ENCODE measurements around the gene XBP1.
"Not testable (repeated sequence)": the region's sequence is repeated elsewhere in the genome, so short reads cannot be mapped to it uniquely, and the experiment has no call there.

The XBP1 gene

DNA sequence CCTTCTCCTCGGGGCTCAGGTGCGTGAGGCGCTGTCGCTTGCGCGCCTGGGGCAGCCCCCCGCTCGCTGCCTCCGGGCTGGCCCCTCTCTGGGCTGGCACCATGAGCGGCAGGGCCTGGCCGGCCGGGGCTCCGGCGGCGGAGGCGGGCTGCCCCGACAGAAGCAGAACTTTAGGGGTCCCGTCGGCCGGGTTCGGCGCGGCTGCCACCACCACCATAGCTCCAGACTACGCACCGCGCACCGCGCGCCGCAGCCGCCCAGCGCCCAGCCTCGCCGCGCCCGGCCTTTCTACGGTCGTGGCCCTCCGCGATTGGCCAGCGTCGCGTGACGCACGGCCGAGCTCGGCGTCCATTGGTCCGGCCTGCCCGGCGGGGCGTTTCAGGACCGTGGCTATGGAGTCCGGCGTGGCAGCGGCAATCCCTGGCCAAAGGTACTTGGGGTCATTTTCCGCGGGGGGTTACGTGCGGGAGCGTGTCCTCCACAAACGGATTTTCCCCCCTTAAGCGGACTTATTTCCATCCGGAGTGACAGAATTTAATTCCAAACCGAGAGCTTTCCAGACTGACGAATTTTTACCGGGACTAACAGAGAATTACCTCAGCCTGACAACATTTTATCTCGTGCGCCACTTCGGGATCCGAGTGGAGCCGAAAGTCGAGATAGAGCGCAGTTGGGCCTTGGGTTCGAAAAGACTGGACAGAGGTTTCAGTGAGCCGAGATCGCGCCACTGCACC lies at the start of gene XBP1:
TSS of gene XBP1 (minus strand) at position 262 of the 734 bp plus-strand sequence.
- peak; percentile 80 for DNase-seq

DNA sequence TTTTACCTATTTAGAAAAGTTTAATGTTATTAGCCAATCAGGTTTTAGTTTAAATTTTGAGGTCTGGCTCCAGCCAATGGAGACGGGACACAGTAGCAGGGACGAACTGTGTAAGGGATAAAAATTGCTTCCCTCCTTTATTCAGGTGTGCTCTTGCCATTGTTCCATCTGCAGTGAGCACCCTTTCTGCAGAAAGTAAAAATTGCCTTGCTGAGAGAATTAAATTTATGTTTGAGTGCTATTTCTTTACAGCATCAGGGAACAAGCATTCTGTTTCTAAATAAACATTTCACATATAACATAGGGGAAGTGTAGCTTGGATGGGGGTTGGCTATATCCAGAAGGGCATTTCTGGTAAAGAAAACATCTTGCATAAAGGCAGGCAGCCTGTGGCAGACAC lies 46.6 kb upstream of the XBP1 start:
- DNase-seq, result no peak

DNA sequence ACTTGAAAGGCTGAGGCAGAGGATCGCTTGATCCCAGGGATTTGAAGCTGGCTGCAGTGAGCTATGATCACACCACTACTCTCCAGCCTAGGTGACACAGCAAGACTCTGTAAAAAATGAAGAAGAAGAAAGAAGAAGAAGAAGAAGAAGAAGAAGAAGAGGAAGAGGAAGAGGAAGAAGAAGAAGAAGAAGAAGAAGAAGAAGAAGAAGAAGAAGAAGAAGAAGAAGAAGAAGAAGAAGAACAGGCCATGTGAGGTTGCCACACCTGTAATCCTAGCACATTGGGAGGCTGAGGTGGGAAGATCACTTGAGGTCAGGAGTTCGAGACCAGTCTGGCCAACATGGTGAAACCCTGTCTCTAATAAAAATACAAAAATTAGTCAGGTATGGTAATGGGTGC lies 43.9 kb upstream of the XBP1 start:
- not testable (repeated sequence) for DNase-seq

DNA sequence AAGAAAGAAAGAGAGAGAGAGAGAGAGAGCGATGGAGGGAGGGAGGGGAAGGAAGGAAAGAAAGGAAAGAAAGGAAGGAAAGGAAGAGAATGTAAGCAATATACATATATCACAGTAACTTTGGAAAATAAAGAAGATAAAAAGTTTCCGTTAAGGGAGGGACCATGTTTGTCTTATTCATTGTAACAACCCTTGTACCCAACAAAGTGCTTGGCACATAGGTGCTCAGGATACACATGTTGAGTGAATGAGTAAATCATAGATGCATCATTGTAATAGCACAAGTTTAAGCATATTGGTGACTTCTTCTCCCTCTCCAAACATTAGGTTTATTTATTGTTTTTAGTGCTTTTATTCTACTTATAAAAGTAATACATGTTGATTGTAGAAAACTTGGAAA lies 43.3 kb upstream of the XBP1 start:
- no peak for DNase-seq

DNA sequence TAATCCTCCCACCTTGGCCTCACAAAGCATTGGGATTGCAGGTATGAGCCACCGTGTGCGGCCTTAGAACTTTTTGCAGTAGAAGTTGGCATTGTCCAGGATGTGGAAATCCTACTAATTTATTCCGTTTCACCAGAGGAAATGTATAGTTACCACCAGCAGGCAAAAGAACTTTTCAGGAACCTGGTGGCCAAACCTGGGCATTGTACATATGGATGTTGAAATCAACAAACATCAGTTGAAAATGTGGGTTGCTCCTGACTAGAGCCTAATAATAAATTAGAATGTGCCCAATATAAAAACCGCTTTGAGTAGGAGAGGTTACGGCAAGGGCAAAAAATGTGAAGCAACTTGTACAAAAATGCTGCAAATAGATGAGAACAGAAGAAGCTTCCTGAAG lies 40.7 kb upstream of the XBP1 start:
- no peak for DNase-seq

DNA sequence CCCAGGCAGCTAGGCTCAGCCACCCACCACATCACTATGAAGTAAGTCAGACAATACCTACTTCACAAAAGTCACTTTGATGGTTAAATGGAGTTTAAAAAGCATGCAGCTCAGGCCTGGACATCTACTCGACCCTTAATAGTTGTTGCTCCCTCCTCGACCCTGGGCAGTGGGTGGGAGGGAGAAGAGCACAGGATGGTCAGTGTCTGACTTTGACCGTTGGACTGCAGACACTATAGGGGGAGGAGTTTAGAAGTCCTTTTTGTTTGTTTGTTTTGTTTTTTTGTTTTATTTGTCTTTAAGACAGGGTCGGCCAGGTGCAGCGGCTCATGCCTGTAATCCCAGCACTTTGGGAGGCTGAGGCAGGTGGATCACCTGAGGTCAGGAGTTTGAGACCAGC lies 38.6 kb upstream of the XBP1 start:
- no peak for DNase-seq

DNA sequence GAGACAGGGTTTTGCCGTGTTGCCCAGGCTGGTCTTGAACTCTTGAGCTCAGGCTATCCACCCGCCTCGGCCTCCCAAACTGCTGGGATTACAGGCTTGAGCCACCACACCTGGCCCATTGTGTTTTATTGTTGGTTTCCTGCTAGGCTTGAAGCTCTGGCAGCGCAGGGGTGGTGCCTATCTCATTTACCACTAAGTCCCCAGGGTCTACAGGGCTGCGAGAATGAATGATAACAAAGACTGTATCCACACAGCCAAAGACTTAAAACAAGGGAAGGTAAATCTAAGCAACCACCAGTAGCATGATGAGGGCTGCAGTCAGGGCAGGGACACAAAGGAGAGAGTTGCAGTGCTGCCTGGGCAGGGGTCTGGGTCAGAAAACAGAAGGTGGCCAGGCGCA lies 37.3 kb upstream of the XBP1 start:
- DNase-seq, result no peak

DNA sequence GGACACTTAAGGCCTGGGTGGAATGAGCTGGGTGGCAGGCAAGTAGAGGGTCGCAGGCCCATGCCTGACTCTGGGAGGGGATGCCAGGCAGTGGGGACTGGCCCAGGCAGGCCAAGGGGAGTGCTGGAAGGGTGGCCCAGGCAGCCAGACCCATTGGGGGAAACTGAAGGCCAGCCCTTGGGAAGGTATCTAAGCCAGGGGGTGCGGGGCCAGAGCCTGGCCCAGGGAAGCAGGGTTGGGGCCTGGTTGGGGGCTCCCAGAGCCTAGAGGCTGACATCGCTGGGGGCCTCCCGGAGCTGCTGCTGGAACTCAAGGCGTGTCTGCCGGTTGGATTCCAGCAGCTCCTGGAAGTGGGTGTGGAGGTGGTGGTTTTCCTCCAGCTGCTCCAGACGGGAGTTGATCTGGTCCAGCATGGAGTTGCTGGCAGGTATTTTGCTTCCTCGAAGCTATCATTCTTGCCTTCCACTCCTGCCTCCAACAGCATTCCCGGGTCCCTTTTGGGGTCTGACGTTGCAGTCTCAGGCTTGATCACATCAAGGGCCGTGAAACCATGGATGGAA lies 35.3 kb upstream of the XBP1 start:
- DNase-seq, result no peak

DNA sequence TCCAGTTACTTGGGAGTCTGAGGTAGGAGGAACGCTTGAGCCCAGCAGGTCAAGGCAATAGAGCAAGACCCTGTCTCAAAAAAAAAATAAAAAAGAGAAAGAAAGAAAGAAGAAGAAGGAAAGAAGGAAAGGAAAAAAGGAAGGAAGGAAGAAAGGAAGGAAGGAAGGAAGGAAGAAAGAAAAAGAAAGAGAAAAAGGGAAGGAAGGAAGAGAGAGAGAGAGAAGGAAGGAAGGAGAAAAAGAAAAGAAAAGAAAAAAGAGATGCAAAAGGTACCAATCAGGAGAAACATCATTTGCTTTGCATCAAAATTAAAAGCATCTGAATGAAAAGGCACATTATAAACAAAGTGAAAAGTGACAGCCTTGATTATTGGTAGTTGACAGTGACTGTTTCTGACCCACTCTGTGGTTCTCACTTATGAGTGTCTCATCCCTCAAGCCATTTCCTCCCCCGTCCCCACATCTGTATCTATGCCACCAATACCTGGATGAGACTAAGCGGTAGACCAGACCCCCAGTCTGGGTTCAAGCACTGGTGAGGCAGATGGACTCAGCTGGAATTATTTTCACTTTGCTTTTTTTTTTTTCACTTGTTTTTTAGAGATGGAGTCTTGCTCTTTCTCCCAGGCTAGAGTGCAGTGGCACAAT lies 33.0 kb upstream of the XBP1 start:
- DNase-seq, result no peak

DNA sequence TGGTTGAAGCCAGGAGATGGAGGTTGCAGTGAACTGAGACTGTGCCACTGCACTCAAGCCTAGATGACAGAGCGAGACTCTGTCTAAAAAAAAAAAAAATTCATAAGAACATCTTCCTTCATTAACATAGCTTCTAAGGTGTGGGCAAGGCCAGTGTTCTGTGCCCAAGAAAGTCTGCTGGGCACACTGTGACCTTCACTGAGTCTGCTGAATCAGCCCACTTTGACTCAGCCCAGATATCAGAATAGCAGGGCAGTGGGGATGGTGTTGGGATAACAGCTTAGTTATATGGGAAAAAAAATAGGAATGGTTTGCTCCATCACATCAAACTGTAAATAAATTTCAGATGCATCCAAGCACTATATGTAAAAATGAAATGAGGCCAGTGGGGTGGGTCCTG lies 32.4 kb upstream of the XBP1 start:
- no peak for DNase-seq

DNA sequence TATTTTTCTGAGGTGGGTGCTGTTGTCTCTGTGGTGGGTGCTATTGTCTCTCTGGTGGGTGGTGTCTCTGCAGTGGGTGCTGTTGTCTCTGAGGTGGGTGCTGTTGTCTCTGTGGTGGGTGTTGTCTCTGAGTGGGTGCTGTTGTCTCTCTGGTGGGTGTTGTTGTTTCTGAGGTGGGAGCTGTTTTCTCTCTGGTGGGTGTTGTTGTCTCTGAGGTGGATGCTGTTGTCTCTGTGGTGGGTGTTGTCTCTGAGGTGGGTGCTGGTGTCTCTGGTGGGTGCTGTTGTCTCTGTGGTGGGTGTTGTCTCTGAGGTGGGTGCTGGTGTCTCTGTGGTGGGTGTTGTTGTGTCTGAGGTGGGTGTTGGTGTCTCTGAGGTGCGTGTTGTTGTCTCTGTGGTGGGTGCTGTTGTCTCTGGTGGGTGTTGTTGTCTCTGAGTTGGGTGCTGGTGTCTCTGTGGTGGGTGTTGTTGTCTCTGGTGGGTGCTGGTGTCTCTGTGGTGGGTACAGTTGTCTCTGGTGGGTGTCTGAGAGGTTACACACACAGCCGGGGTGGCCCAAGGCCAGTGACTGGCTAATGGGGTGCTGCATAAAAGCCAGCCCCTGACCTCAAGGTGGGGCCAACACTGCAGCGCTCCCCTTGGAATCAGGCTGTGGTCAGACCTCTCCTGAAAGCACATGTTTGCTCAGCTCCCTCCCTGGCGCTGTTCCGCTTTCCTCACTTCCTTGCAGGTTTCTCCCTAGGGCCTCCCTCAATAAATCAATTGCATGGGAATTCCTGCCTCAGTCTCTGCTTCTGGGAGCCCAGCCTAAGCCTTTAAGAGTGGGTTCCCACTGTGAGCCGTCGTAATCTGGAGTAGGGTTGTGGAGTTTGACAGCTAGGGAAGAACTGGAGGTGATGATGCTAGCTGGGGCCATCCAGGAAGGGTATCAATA lies 31.0 kb upstream of the XBP1 start:
- DNase-seq, result no peak

DNA sequence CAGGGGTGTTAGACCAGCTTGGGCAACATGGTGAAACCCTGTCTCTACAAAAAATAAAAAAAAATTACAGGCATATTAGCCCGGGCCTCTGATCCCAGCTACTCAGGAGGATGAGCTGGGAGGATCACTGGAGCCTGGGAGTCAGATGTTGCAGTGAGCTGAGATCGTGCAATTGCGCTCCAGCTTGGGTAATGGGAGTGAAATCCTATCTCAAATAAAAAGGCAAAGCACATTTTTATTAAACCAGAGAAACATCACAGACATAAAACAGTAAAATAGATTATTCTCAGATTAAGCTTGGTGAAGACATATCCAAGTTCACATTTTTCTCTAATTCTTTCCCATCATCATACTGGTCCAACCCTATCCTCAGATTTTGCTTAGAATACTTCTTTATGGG lies 30.1 kb upstream of the XBP1 start:
- DNase-seq, result no peak

DNA sequence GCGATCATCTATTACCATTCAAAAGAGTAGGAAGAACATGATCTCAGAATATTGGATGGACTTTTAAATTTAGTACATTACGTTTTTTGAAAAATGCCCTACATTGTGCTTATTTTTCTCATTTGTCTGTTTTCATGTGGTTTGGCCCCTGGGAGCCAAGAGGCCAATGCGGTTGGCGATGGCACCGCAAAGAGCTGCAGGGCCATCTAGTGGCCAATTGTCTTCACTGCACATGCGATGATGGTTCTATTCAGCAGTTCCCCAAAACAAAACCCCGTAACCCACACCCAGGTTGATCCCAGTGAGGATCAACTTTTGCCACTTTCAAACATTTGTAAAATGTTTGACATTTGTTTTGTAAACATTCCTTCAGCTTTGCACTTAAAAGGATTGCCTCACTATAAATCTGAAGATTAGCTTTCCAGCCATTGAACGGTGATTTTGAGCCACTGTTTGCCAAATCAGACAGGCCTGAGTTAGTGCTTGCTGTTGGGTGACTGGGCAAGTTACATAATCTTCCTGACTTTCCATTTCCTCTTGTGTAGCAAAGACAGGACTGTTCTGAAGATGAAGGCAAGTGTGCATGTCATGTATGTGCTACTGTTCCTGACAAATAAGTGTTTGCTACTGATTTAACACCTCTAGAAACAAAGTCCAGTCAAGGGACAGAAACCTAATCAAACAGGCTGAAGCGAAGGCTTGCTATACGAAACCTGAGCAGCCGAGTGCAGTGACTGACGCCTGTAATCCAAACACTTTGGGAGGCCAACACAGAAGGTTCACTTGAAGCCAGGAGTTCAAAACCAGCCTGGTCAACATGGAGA lies 29.2 kb upstream of the XBP1 start:
- peak; percentile 60 for DNase-seq

DNA sequence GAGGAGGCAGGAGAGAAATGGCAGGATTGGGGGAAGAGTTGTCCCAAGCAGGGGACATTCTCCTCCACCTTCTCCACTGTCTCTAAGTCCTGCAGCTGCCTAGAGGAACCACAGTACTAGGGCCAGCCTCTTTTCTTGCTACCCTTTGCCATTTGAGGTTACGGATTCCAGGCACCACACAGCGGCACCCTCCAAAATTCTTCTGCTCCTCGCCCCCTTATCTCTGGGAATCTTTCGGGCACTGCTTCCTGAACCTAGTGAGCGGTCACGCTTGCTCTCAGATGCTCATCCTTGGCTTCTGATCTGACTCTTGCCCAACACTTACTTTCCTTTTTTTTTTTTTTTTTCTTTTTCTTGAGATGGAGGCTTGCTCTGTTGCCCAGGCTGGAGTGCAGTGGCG lies 26.6 kb upstream of the XBP1 start:
- no peak for DNase-seq

DNA sequence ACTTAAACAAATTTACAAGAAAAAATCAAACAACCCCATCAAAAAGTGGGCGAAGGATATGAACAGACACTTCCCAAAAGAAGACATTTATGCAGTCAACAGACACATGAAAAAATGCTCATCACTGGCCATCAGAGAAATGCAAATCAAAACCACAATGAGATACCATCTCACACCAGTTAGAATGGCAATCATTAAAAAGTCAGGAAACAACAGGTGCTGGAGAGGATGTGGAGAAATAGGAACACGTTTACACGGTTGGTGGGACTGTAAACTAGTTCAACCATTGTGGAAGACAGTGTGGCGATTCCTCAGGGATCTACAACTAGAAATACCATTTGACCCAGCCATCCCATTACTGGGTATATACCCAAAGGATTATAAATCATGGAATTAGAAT lies 26.1 kb upstream of the XBP1 start:
- not testable (repeated sequence) for DNase-seq

DNA sequence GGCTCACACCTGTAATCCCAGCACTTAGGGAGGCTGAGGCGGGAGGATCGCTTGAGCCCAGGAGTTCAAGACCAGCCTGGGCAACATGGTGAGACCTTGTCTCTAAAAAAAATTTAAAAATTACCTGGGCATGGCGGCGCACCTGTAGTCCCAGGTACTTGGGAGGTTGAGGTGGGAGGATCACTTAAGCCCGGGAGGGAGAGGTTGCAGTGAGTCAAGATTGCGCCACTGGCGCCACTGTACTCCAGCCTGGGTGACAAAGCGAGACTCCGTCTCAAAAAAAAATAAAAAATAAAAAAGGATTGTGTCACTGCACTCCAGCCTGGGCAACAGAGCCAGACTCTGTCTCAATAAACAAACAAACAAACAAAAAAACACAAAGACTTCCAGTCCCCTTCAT lies 24.1 kb upstream of the XBP1 start:
- not testable (repeated sequence) for DNase-seq

DNA sequence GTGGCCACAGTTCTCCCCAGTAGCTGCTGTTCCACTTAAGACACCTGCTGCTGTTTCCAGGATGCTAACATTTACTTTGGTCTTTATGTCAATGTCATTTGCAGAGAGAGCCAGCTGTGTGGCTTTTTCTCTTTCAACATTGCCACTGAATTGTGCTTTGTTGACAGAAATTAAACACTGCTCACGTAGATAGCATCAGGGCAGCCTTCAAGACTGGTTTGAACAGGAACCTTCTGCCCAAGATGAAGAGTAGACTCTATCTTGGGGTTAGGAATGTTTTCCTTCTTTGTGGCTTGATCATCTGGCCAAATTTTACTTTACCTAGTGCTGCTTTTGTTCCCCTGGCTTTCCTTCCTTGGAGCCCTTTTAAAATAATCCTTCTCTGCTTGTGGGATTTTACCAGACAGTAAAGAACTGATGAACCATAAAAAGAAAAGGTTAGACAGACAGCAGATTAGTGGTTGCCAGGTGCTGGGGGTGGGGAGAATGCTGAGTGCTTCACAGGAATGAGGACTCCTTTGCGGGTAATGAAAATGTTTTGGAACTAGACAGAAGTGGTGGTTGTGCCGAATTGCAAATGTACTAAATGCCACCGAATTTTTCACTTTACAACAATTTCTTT lies 22.7 kb upstream of the XBP1 start:
- DNase-seq, result no peak

DNA sequence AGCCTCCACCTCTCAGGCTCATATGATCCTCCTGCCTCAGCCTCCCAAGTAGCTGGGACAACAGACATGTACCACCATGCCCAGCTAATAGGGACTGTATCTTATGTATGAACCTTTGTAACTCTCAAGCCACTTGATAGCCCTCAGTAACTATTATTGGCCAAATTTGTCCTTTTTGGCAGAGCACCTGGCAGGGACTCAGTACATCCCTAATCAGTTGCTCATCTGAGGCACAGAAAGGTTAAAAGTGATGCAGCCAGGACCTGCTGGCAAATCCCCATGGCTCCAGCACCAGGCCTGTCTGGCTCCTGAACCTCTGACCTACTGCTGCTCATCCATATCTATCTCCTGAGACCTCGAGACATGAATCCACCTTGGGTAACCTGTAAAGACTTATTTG lies 21.1 kb upstream of the XBP1 start:
- DNase-seq, result no peak

DNA sequence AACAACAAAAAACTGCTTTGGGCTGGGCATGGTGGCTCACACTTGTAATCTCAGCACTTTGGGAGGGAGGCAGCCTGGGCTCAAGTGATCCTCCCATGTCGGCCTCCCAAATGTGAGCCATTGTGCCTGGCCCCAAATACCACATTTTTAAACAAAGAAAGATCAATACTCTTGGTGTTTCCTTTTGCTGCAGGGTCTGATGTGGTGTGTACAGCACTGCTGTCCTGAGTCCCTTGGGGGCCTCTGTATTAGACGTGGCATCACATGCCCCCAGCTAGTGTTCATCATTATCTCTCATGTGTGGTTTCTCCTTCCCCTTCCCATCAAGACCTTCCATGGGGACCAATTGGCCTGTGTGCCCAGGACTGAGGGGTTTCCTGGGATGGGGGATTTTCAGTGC lies 20.5 kb upstream of the XBP1 start:
- DNase-seq, result no peak

DNA sequence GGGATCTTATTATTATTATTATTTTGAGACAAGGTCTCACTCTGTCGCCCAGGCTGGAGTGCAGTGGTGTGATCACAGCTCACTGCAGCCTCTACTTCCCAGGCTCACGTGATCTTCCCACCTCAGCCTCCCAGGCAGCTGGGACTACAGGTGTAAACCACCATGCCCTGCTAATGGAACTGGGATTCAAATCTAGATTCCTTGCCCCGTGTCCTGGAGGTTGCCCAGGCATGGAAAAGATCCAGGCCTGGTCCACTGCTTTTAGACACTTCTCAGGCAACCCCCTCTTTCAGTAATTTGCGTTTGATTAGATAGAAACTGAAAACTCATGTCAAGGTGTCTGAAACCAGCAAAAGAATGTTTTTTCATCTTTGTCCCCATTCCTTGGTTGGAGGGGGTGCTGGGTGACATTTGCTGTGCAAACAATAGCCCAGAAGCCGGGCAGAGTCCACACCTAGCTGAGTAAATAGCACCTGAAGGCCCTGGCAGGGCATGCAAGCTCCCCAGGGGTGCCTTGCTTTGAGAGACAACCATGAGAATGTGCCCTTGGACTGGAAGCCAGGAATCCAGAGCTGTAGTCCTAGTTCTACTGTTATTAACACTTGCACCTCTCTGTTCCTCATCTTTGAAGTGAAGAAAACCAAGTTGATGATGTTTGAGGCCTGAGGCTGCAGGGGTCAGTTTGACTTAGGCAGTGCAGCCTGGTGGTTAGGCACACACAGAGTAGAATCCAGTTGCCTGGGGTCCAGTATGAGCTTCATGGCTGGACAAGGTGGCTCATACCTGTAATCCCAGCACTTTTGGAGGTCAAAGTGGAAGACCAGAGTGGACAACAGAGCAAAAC lies 19.1 kb upstream of the XBP1 start:
- no peak for DNase-seq

All from activated CD4-positive, alpha-beta T cell treated with anti-CD3 and anti-CD28 coated beads for 1 hour (primary cell).